ENCODE data around the gene DCP1A.
"Not testable (repeated sequence)": the region's sequence is repeated elsewhere in the genome, so short reads cannot be mapped to it uniquely, and the experiment has no call there.

The DCP1A gene

GRCh38 chr3:53327986-53328385 lies 19.4 kb downstream of the DCP1A start:
- DNase-seq: peak; percentile 30 to 47

GRCh38 chr3:53324105-53324504 lies 23.2 kb downstream of the DCP1A start:
- no peak for DNase-seq

- peak in 1 of 2 donors; percentile 3 for DNase-seq
These were observed 26.6 kb downstream of the DCP1A start for GRCh38 chr3:53320697-53321096.

- no peak for DNase-seq
These were observed 28.8 kb downstream of the DCP1A start for GRCh38 chr3:53318522-53318921.

- no peak for DNase-seq
These were observed 34.5 kb downstream of the DCP1A start for GRCh38 chr3:53312832-53313231.

- DNase-seq: no peak
These were observed 35.5 kb downstream of the DCP1A start for GRCh38 chr3:53311882-53312281.

- no peak for DNase-seq
These were observed 43.4 kb downstream of the DCP1A start for GRCh38 chr3:53303957-53304356.

- DNase-seq: no peak
These were observed 43.8 kb downstream of the DCP1A start for GRCh38 chr3:53303549-53303948.

- DNase-seq: peak in 1 of 2 donors; percentile 6
These were observed 46.5 kb downstream of the DCP1A start for GRCh38 chr3:53300826-53301225.

GRCh38 chr3:53299611-53300023 lies 47.7 kb downstream of the DCP1A start:
- peak; percentile 53 to 79 for DNase-seq

GRCh38 chr3:53295410-53295809 lies 51.9 kb downstream of the DCP1A start:
- no peak for DNase-seq

GRCh38 chr3:53293867-53294266 lies 53.5 kb downstream of the DCP1A start:
- no peak for DNase-seq

- no peak for DNase-seq
These were observed 59.1 kb downstream of the DCP1A start for GRCh38 chr3:53288214-53288613.

GRCh38 chr3:53287131-53287629 lies 60.2 kb downstream of the DCP1A start:
- peak; percentile 35 to 68 for DNase-seq

- DNase-seq: no peak
These were observed 60.6 kb downstream of the DCP1A start for GRCh38 chr3:53286727-53287126.

- DNase-seq: no peak
These were observed 64.8 kb downstream of the DCP1A start for GRCh38 chr3:53282581-53282980.

GRCh38 chr3:53278667-53279066 lies 68.7 kb downstream of the DCP1A start:
- no peak for DNase-seq

- DNase-seq: no peak
These were observed 72.3 kb downstream of the DCP1A start for GRCh38 chr3:53274938-53275605.

- no peak for DNase-seq
These were observed 74.1 kb downstream of the DCP1A start for GRCh38 chr3:53273146-53273670.

GRCh38 chr3:53269888-53270880 lies 77.2 kb downstream of the DCP1A start:
- DNase-seq: peak; percentile 88 to 89

GRCh38 chr3:53269193-53269592 lies 78.2 kb downstream of the DCP1A start:
- DNase-seq: not testable (repeated sequence)

- DNase-seq: no peak
These were observed 79.6 kb downstream of the DCP1A start for GRCh38 chr3:53267766-53268165.

- no peak for DNase-seq
These were observed 82.6 kb downstream of the DCP1A start for GRCh38 chr3:53264718-53265117.
